Neutrophil (primary cell): Measurements from ENCODE around the gene NKD1.

Source experiments
- H3K27ac ChIP-seq: fragments of 200-600 bp; sonication (generic); 2 replicates; pipeline ENCODE4 v1.5.1; 2016; ENCODE audit warnings: mild to moderate bottlenecking, moderate library complexity
- H3K27me3 ChIP-seq: fragments of 200-600 bp; sonication (generic); 2 replicates; pipeline ENCODE4 v1.6.0; 2016; ENCODE audit warnings: mild to moderate bottlenecking
- H3K36me3 ChIP-seq: fragments of 200-600 bp; sonication (generic); 2 replicates; pipeline ENCODE4 v1.5.1; 2017
- H3K4me1 ChIP-seq, 2 experiments: fragments of 200-600 bp in 1 of 2; sonication (generic) in 1 of 2; 1 replicate in 1 of 2; 2 replicates in 1 of 2; pipeline versions ENCODE4 v1.5.1 to v1.6.1; 2013 to 2016; ENCODE audit warnings: low read depth in 1 of 2, low read length in 1 of 2, mild to moderate bottlenecking in 1 of 2, moderate library complexity in 1 of 2; ENCODE audit not compliant: control insufficient read depth in 1 of 2, insufficient read depth in 1 of 2
- H3K4me3 ChIP-seq, 2 experiments: fragments of 200-600 bp in 1 of 2; sonication (generic) in 1 of 2; 1 replicate in 1 of 2; 2 replicates in 1 of 2; pipeline ENCODE4 v1.5.1; 2013 to 2016; ENCODE audit warnings: low read depth in 1 of 2, low read length in 1 of 2, mild to moderate bottlenecking in 1 of 2, moderate library complexity in 1 of 2
- H3K9me3 ChIP-seq: fragments of 200-600 bp; sonication (generic); 2 replicates; pipeline ENCODE4 v1.5.1; 2016
- CTCF ChIP-seq: fragments of 200-600 bp; sonication (generic); IDR thresholded peaks from 2 replicates; pipeline ENCODE4 v1.5.1; 2016; ENCODE audit warnings: antibody characterized with exemption

The NKD1 gene

DNA sequence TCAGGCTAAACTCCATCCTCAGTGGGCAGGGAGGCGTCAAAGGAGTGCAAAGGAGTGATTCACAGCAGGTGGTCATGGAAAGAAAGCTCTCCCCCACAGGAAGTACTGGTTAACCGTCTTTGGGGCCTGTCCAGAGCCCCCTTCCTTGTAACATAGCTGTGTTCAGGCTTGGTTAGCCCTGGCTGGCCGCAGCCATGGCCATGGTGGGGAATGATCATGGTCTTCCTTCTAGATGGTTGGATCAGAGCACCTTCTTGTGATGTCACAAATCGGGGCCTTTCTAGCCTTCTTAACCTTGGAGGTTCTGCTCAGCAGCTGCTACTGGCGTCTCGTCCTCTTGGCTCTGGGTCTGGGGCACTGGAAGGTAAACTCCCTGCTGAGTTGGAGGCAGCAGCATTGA, 15.8 kb downstream of the NKD1 start:
- H3K4me1 ChIP-seq = no peaks in the 10 kb centered on the region
- H3K36me3 ChIP-seq = no peaks in the 10 kb centered on the region
- H3K27ac ChIP-seq = no peak overlapping the region
- no peaks in the 10 kb centered on the region for H3K27me3 ChIP-seq
- H3K4me3 ChIP-seq = no peak overlapping the region
- TF ChIP-seq CTCF = no peak
- H3K9me3 ChIP-seq = no peaks in the 10 kb centered on the region

- Histone ChIP-seq H3K4me3 (no peak overlapping the region), H3K9me3 (no peaks in the 10 kb centered on the region)
- TF ChIP-seq CTCF = no peak
These were observed 17.2 kb downstream of the NKD1 start for GRCh38 chr16:50565428-50565827.

GRCh38 chr16:50566014-50566962, 18.1 kb downstream of the NKD1 start:
- TF ChIP-seq CTCF = no peak
- Histone ChIP-seq H3K27ac (no peak overlapping the region), H3K4me1 (no peaks in the 10 kb centered on the region), H3K27me3 (no peaks in the 10 kb centered on the region), H3K36me3 (no peaks in the 10 kb centered on the region), H3K4me3 (no peak overlapping the region), H3K9me3 (no peaks in the 10 kb centered on the region)

More at GRCh38 chr16:50565428-50565827, 17.2 kb downstream of the NKD1 start:
- H3K27me3 ChIP-seq = no peaks in the 10 kb centered on the region
- no peaks in the 10 kb centered on the region for H3K36me3 ChIP-seq
- H3K4me1 ChIP-seq = no peaks in the 10 kb centered on the region
- H3K27ac ChIP-seq = no peak overlapping the region

DNA sequence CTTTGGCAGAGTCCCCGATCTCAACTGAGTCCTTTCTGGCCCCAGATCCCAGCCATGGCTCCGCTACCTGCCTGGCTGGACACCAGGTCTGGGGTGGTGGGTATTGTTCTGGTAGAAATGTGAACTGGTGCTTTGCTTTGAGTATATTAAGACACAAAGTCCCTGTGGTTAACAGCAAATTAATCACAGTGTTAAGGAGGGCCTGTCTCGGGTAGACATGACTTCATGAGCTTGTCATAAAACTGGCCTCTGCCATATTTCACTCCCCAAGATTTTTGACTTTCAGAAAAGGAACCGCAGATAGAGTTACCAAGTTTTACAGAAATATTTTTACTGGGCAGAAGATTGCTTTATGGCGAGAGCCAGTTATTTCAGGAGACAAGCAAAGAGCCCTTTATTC, 19.5 kb downstream of the NKD1 start:
- H3K4me1 ChIP-seq = no peaks in the 10 kb centered on the region
- no peaks in the 10 kb centered on the region for H3K9me3 ChIP-seq
- H3K27ac ChIP-seq = no peak overlapping the region
- TF ChIP-seq CTCF = no peak
- H3K27me3 ChIP-seq = no peaks in the 10 kb centered on the region
- no peak overlapping the region for H3K4me3 ChIP-seq
- H3K36me3 ChIP-seq = no peaks in the 10 kb centered on the region

- Histone ChIP-seq H3K27ac (no peak overlapping the region), H3K4me1 (no peaks in the 10 kb centered on the region), H3K4me3 (no peak overlapping the region), H3K9me3 (no peaks in the 10 kb centered on the region), H3K36me3 (no peaks in the 10 kb centered on the region), H3K27me3 (no peaks in the 10 kb centered on the region)
- TF ChIP-seq CTCF = no peak
These were observed 20.1 kb downstream of the NKD1 start for GRCh38 chr16:50568187-50568815.
